HT-29 (cell line): ENCODE data around the gene KCNIP1. TPM values are rescaled to one million over a fixed set of nuclear protein-coding genes. Genes with fewer than 3 reads are reported as not detected.

Experiments
- DNase-seq: peaks from one replicate; pipeline ENCODE4 v3.0.0-alpha.2; 2015; ENCODE audit warnings: low spot score
- total RNA-seq: library from RNA; depleted of rRNA; stranded (reverse); fragments of >200 nt; shearing (Covaris generic); gene quantifications from 2 replicates; pipeline ENCODE4 v1.2.3, GENCODE V29; 2014

The KCNIP1 gene
- total RNA-seq, 1 experiment from 2014 or later: not detected

DNA sequence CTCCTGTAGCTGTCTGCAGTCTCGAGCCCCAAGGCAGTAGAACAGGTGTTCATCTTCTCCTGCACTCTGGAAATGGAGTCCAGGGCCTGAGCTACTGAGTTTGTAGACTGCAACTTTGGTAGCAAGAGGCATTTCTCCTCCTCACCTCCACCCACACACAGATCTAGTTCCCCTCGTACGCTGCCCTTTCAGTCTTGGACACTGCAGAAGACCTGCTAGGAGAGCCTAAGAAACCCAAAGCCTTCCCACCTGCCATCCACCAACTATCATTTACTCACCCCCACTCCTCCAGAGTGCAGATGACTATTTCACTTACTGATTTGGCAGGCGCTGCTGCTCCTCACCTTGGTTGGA lies 59.0 kb downstream of the KCNIP1 start:
- no peak for DNase-seq

- no peak for DNase-seq
Observed at GRCh38 chr5:170563824-170564567, 60.2 kb downstream of the KCNIP1 start.

DNA sequence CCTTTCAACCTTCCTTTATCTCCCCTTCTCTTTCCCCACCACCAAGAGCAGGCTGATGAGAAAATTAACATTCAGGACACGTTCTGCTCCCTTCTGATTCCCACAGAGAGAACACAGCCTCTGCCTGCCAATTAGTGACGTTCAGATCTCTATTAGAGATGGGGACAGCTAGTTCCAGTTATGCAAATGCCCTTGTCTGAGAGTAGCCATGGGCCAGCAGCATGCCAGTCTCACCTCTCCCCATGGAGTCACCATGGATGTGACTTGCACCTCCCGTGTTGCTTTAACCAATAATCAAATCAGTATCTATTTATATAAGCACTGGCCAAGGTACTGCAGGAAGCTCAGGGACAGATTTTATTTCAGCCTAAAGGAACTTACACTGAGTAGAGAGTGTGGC lies 61.3 kb downstream of the KCNIP1 start:
- no peak for DNase-seq

DNA sequence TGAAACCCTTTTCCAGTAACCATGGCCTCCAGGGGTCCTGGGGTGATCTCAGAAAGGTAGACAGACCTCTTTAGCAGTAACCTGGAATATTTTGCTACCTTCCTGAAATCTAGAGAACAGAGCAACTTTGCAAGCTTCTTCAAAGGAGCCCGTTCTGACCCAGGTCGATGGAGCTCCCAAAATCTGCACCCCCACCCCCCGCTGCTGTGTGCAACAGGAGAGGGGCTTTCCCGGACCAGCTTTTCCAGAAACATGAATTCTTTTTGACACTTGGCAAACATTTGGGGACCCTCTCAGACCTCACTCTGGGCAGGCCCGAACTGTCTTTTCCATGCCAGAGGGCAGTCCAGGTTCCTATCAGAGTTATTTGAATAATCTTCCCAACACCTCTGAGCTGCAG lies 65.3 kb downstream of the KCNIP1 start:
- no peak for DNase-seq

DNA sequence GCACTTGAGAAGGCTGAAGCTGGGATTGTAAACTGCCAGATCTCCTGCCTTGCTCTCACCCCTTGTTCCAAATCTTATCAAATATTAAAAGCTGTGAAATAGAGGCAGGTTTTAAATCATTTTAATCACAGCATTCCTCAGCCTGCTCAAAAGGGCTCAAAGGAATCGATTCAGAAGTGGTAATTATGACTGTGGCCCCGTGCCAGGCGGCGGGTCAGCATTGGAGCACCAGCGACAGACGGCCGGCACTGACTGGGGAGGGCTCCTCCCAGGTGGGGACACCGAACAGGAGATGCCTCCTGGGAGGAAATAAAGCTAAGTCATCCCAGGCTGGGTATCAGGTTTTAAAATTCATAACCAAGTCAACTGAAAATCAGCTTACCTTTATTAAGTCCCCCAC lies 66.7 kb downstream of the KCNIP1 start:
- no peak for DNase-seq

DNA sequence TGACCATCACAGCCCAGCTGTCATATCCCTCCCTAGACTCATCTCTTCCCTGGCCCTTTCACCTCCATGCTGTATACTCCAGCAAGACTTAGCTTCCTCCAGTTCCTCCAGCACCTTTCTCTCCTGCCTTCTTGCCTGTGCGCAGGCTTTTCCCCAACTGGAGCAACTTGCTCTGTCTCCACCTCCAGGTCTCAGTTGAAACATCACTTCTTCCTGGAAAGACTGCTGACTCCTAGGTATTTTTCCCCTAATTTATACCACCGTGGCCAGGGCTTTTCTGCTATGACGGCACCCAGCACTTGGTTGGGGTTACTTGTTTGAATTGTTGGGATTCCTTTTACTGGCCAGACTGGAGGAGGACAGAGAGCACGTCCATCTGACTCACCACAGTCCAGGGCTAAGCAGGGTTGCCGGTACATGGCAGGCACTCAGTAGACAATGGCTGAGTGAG lies 67.5 kb downstream of the KCNIP1 start:
- peak; percentile 14 for DNase-seq

DNA sequence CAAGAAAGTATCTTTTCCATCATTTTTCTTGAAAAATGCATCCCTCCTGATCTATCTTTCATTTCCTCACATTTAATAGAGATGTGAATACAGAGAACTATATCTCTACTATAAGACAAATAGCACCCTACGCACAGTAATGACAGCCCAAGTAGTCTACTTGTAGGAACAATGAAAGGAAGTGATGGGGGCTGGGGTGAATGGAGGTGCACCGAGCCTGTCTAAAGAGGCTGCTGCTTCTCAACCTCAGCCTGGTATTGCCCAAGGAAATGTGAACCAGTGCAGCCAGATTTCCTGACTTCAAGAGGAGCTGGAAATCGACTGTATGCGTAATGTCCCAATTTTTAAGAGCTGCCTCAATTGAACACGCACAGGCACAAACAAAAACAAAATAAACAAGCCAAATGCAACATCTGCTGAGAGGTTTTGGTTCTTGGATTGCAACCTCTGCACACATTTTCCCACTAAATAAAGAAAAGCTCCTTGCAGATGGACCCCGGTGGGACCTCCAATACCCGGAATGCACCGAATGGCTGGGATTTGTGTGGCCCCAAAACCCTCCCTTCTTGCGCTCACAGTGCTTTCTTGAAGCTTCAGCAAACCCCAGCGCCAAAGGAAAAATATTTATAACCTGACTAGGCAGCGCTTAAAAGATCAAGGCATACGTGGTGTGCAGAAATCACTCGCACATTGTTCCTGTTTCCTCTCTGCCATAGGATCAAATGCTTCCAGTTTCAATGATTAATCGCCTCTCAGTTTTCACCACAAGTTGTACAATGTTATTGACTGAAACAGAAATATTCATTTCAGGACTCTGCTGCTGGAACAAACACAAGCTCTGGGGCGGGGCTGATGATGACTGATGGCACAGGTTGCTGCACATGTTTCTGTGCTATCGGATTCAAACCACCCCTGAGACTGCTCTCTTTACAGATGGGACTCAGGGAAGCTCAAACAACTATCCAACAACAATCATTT lies 68.3 kb downstream of the KCNIP1 start:
- DNase-seq: no peak

- DNase-seq: no peak
Observed at GRCh38 chr5:170573114-170573513, 69.3 kb downstream of the KCNIP1 start.

GRCh38 chr5:170573660-170574059 lies 69.8 kb downstream of the KCNIP1 start:
- DNase-seq: no peak

GRCh38 chr5:170576602-170577535 lies 73.0 kb downstream of the KCNIP1 start:
- no peak for DNase-seq

GRCh38 chr5:170579601-170580000 lies 75.8 kb downstream of the KCNIP1 start:
- no peak for DNase-seq

DNA sequence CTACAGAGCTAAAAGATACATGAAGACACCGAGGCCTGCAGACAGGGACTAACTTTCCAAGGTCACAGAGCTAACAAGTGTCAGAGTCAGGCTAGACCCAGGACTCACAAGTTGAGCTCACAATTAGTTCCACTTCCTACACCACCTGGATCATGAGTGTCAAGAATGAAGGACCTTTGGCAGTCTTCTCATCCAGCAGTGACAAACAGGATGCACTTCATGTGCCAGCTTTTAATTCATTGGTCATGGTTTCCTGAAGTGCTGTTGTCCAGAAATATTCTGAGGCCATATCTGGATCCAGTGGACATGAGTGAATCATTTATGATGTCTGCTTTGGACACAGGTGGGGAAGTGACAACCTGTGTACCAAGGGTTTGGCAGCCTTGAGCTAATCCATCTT lies 77.4 kb downstream of the KCNIP1 start:
- no peak for DNase-seq

DNA sequence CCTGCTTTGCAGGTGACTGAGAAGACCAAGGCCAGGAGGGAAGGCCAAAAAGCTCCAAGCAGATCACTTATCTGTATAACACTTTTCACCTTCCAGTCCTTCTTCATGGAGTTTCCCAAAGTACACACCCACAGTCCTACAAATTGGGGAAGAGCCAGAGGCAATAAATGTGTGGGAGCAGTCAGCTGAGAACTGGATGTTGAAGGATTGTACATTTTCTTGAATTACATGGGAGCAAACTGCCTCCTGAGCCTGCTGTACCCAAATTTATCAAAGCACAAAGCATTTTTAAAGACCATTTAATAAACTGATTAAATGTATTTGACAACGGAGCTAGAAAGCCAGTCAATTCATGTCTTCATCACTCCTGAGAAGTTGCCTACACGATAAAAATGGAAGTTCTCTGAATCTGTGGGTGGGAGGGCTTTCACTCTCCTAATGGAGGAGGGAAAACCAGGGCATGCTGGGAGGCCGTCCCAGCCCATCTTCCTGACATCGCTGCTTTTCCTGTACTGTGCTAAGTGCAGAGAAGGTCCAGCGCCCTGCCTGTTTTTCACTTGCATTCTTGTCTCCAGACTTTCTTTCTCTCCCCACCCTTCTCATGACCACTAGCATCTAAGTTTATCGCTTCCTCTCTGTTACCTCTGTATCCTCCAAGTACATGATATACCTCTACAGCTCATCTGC lies 79.0 kb downstream of the KCNIP1 start:
- DNase-seq: no peak

- no peak for DNase-seq
Observed at GRCh38 chr5:170584003-170584402, 80.2 kb downstream of the KCNIP1 start.

GRCh38 chr5:170584450-170585058 lies 80.7 kb downstream of the KCNIP1 start:
- no peak for DNase-seq

DNA sequence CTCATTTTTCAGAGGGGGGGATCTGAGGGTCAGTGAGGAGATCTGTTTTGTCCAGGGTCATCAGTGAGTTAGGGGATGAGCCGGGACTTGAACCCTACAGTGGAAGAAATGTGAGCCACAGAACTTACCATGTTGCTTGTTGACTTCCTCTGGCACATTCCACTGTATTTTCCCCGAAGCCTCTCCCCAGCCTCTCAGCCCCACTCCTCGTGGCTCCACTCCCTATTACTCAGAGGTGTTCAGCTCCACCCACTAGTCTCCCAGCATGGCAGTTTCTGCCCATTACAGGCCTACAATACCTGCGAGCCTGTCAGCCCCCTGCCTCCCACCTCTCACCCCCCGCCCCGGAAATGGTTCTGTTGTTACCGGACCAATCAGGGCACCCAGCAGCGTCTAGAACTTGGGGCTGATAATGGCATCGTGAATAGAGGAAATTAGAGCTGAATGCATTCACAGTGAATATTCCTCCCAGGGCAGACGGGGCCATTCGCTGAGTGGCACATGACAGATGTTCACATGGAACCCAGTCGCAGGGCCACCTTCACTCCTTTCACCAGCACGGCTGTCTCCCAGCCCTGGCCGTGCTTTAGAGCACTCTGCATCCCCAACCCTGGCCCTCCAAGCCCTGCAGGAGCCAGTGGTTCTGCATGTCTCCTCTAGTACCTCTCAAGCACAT lies 81.6 kb downstream of the KCNIP1 start:
- DNase-seq: no peak

DNA sequence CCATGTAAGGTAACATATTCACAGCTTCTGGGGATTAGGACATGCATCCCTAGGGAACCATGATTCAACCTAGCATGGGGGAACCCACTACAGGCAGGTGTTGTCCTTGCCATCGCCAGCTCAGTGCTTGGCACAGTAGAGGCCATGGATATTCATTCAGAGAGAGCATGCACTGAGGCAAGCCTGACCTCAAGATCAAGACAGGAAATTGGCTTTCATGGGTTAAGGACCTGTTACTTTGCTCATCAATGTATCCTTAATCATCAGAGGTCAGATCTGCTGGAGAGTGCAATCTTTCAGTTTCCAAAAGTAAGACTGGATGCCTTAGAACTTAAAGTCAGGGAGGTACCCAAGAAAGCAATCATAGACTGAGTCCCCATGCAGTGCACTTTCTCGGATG lies 84.0 kb downstream of the KCNIP1 start:
- no peak for DNase-seq

- no peak for DNase-seq
Observed at GRCh38 chr5:170589643-170590042, 85.8 kb downstream of the KCNIP1 start.

GRCh38 chr5:170590566-170590965 lies 86.7 kb downstream of the KCNIP1 start:
- no peak for DNase-seq

GRCh38 chr5:170591054-170591453 lies 87.2 kb downstream of the KCNIP1 start:
- no peak for DNase-seq
